C4-2B (cell line): ENCODE measurements around the gene CNTF.

Experiments used
- H3K27ac ChIP-seq: fragments of 450-650 bp; 2 replicates; pipeline ENCODE4 v1.5.1; 2017
- ZFX ChIP-seq: fragments of 450-650 bp; IDR thresholded peaks from 2 replicates; pipeline ENCODE4 v1.6.1; 2017
- TF ChIP-seq, protein P1 (sequence below): fragments of 450-650 bp; conservative IDR thresholded peaks from 2 replicates; pipeline ENCODE4 v1.5.1; 2017; ENCODE audit warnings: mild to moderate bottlenecking

The CNTF gene

DNA sequence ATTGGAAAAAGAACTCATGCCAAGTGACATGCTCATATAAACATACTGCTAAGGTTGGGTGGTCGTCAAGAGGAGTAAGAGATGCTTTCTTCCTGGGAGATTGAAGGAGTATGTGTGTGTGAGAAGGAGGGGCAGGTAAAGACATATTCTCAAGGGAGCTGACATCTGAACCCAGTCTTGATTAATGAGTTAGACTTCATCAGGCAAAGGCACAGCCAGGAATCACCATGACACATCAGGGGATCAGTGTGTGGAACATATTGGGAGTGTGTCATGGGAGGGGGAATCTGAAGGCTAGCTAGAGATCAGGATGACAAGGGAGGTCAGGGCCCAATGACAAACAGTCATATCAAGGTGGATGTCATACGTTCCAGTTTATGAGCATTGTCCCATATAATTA is 14.9 kb downstream of the CNTF start:
- no peak overlapping the region for H3K27ac ChIP-seq
- TF ChIP-seq, protein P1, sequence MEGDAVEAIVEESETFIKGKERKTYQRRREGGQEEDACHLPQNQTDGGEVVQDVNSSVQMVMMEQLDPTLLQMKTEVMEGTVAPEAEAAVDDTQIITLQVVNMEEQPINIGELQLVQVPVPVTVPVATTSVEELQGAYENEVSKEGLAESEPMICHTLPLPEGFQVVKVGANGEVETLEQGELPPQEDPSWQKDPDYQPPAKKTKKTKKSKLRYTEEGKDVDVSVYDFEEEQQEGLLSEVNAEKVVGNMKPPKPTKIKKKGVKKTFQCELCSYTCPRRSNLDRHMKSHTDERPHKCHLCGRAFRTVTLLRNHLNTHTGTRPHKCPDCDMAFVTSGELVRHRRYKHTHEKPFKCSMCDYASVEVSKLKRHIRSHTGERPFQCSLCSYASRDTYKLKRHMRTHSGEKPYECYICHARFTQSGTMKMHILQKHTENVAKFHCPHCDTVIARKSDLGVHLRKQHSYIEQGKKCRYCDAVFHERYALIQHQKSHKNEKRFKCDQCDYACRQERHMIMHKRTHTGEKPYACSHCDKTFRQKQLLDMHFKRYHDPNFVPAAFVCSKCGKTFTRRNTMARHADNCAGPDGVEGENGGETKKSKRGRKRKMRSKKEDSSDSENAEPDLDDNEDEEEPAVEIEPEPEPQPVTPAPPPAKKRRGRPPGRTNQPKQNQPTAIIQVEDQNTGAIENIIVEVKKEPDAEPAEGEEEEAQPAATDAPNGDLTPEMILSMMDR: no peak
- no peak for TF ChIP-seq ZFX

DNA sequence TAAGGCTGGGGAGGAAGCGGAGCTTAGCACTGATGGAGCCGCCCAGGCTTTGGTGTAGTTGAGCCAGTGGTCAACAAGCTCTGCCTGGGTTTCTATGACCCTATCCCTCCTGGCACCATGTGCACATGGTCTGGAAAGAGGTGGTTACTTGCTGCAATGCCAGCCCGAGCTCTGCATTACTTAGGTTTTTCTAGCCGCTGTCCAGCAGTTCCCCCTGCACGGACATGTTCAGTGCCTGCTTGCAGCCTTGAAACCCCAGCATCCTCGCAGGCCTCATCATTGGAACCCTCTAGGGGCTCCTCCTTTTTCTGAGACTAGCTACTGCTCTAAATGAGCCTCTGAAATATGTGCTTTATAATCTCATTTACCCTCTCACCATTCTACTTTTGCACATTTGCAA is 16.6 kb downstream of the CNTF start:
- TF ChIP-seq ZFX: no peak
- TF ChIP-seq, protein P1: no peak
- H3K27ac ChIP-seq: no peak overlapping the region

DNA sequence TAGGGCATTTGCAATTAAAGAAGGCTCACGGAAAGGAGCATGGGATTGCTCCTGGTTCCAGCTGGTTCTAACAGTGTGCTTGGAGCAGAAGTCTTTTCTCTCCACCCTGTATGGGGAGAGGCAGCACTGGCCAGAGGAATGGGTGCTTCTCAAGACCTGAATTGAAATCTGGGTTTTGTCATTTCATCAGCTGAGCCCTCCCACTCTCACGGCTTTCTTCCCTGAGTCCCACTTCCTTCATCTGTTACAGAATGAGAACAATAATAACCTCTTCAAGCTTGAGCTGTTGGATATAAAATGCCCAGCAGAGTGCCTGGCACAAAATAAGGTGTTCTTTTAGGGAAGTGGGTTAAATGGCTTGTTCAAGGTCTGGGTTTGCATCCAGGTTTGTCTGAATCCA is 17.2 kb downstream of the CNTF start:
- TF ChIP-seq ZFX: no peak
- TF ChIP-seq, protein P1: no peak
- no peak overlapping the region for H3K27ac ChIP-seq

DNA sequence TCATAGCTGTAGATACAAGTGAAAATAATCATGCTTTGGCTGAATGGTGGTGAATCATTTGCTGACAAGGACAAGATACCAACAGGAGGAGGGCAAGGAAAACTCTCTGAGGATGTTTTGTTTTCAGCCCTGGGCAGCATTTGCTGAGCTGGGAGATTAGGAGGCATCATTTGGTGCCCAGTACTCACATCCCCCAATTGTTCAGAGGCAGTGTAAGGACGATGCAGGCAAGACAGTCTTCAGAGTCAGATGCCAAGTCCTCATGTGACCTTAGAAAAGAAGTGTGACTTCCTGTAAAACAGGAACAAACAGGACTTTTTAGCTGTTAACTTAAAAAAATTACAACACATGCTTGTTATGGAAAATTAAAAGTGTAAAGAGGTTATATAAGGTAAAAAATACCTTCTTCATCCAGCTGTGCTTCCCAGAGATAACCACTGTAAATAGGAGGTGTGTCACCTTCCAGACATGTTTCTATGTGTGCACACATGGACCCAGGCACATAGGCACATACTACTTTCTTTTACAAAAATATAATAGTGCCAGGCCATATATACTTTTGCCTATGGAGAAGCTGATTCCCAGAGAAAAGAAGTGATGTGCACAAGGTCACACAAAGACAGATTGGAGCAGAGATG is 18.0 kb downstream of the CNTF start:
- TF ChIP-seq, protein P1: no peak
- TF ChIP-seq ZFX: no peak

DNA sequence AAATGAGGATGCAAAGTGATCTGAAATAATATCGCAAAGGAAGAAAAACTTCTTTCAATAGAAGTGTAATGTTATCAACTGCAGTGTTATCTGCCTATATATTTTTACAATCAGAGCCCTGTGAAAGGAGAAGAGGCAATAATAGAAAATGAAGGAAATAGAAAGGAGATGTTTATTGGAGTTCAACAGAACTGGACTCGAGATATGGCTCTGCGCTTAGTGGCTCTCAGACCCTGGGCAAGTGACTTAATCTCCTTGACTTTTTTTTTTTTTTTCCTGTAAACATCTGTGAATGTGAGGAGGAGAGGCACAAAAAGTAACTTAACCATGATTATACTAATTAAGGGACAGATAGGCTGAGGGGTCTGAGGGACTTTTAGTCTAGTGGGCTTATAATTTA is 18.9 kb downstream of the CNTF start:
- H3K27ac ChIP-seq: no peak overlapping the region
- TF ChIP-seq, protein P1: no peak
- TF ChIP-seq ZFX: no peak

More for the DNA sequence above, 18.0 kb downstream of the CNTF start:
- no peak overlapping the region for H3K27ac ChIP-seq

DNA sequence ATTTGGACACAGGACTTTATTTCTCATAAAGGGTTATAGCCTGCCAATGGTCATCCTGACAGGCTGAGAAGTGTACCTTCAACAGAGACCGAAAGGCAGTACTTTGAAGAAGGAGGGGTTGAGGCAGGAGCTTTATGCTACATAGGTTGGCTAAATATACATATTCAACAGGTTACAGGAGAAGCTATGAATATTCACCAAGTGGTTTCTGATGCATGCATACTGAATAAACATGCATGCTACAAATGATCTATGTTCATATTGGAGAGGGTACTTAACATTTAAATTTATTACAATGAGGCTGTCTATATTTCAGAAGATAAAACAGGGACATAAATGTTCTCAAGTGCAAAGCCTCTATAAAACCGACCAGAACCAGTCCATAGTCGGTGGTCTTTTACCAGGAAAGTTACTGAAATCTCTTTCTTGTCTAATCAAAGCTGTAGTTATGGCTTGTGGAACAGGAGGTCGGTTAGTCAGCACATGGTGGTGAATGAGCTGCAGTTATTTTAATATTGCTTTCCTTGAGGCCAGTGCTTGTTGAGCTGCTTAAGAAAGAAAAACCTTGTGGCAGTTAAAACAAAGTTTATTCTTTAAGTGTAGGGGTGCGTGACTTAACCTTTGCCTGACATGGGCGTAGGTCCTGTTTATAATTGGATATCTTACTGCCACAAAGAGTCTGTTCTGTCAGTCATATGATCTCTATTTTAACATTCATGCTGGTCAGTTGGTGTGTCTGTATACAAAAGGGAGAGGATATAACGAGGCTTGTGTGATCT is 19.5 kb downstream of the CNTF start:
- no peak for TF ChIP-seq ZFX
- TF ChIP-seq, protein P1: no peak
- H3K27ac ChIP-seq: no peak overlapping the region

DNA sequence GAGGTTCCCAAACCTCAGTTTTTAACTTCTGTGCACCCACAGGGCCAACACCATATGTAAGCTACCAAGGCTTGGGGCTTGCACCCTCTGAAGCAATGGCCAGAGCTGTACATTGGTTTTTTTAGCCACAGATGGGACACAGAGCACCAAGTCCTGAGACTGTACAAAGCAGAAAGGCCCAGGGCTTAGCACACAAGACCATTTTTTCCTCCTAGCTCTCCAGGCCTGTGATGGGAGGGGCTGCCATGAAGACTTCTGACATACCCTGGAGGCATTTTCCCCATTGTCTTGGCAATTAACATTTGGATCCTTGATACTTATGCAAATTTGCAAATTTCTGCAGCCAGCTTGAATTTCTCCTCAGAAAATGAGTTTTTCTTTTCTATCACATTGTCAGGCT is 23.4 kb downstream of the CNTF start:
- H3K27ac ChIP-seq: no peak overlapping the region
- TF ChIP-seq ZFX: no peak
- TF ChIP-seq, protein P1: no peak
